ENCODE measurements around the gene FKBP10.
"Not testable (repeated sequence)": the region's sequence is repeated elsewhere in the genome, so short reads cannot be mapped to it uniquely, and the experiment has no call there.

Gene FKBP10

DNA sequence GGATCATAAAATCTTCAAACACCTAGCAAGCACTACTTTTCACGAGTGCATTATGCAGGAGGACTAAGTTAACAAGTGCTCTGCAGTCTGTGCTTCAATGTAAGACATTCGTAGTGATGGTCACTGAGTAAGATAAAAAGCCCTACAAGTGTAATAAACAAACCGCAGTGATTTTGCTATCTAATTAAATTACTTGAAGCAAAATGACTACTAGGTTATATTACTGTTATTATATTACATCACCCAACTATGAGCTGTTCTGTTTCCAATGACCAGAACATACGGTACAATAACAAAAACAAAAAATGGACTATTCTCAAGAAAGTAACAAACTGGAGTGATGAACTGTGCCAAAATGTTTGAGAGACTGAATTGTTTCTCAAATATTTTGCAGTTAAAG lies 36.0 kb downstream of the FKBP10 start:
- no peak for DNase-seq

DNA sequence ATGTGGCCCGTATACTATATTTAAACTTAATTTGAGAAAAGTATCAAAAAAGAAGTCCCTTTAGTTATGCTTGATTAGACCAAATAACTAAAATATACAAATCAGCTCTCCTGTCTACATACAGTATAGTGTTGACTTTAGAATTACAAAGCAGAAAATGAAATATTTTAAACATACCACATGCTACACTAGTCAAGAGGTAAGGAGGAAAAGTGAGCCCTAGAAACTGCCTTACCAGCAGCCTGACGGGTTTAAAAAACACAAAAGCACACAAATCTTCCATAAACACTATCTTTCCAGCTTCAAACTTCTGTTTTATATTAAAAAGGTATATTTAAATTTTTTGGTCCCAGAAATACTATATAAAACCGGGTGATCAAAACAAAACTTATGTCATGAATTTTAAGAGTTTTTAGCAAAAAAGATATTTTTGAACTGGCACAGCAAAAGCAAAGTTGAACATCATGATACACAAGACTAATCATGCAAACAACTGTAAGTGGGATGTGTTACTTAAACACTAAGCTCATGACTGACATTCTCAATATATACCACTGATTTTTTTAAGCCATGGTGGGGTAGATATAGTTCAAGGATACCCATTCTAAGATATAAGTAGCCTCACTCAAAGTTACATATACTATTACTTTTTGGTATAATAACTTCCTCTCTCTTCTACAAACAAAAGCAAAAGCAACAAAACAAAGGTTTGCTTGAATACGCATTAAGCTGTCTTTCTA lies 36.6 kb downstream of the FKBP10 start:
- DNase-seq = no peak

DNA sequence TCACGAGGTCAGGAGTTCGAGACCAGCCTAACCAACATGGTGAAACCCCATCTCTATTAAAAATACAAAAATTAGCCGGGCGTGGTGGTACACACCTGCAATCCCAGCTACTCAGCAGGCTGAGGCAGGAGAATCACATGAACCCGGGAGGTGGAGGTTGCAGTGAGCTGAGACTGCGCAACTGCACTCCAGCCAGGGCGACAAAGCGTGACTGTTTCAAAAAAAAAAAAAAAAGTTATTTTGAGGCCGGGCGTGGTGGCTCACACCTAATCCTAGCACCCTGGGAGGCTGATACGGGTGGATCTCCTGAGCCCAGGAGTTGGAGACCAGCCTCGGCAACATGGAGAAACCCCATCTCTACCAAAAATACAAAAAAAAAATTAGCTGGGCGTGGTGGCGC lies 38.6 kb downstream of the FKBP10 start:
- not testable (repeated sequence) for DNase-seq

DNA sequence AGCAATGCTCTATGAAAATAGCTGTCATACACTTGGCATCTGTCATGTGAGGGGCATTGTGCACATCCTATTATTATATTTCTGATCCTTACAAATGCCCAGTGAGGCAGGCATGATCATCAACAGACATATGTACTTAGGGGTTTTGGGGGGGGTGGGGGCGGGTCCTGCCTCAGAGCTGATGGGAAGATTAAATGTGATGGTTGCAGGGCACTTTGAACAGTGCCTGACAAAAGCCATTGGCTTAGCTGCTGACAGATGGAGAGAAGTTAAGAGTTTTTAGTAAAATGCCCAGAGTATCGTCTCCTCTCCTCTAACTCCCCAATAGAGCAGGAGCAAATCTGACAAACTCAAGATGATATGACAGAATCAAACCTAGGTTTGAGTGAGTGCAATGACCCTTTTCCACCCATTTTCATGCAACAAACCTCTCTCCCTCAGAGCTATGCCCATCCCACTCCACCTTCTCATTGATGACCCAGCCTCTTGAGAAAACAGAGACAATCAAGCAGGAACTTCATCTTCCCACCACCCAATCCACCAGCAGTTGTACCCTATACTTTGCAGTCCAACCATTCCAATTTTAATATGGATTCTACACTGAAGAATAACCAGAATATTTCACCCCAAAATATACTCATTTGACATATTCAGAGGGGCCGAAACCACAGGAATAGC lies 47.6 kb downstream of the FKBP10 start:
- no peak for DNase-seq

DNA sequence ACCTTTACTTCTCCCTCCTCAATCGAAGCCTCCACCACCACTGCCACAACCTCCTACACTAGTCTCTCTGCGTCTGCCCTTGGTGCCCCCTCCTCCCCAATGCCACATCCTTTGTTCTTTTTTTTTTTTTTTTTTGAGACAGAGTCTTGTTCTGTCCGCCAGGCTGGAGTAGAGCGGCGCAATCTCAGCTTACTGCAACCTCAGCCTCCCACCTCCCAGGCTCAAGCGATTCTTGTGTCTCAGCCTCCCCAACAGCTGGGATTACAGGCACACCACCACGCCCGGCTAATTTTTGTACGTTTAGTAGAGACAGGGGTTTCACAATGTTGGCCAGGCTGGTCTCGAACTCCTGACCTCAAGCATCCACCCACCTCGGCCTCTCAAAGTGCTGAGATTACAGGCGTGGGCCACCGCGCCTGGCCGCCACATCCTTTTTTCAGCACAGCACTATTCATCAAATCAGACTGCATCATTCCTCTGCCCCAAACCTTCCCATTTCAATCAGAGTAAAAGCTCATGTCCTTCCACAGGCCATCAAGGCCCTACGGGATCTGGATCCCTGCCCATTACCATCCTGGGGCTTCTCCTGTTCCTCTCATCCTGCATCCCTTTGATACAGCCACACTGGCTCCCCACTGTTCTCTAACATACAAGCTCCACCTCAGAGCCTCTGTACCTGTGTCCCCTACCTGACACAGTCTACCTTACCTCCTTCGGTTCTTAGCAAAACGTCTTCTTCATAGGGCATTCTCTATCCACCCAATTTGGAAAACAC lies 50.5 kb downstream of the FKBP10 start:
- DNase-seq = no peak

DNA sequence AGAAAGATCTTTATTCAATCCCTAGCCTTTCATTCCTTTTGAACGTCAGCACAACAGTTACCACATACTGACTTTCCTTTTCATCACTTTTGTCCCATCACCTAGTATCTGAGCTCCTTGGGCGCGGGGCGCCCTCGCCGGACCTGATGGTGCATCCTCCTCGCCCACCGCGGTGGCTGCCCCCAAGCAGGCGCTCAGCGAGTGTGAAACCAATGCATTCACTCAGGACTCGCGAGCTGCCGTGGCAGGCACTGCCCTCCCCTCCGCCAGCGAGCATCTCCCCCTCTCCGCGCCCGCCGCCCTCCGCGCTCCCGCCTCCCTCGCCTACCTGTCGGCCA lies 51.7 kb downstream of the FKBP10 start:
- no peak for DNase-seq

DNA sequence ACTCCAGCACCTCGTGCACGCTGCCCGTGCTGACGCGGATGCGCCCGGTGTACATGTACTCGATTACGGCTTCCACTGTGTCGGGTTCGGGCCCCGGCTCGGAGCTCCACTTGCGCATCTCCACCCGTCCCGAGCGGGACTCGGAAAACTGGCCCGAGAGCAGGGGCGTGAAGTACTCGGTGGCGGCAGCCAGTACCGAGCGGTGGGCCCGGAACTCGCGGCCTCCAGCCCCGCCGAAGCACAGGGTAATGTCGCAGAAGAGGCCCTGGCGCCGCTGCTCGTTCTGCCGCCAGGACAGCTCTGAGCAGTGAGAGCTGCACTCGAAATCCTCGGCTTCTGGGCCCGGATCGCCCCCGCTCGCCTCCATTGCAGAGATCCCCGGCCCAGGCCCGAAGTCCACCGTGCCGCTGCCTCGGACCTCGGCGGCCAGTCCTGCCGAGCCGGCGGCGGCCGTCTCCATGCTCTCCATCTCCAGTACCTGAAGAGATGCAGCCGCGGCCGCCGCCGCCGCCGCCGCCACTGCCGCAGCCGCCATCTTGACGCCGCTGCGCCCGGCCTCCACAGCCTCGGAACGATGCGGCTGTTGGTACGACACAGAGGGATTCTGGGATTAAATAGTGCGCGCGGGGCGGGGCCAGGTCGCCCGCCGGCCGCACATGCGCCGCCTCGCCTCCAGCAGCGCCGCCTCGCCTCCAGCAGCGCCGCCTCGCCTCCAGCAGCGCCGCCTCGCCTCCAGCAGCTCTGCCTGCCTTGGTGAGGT lies 52.2 kb downstream of the FKBP10 start, which contains the start of gene KLHL11:
Gene KLHL11 (minus strand): TSS at position 588 of the 760 bp plus-strand sequence. CDS start 53 bp downstream, at position 535.
- peak; percentile 83 for DNase-seq

DNA sequence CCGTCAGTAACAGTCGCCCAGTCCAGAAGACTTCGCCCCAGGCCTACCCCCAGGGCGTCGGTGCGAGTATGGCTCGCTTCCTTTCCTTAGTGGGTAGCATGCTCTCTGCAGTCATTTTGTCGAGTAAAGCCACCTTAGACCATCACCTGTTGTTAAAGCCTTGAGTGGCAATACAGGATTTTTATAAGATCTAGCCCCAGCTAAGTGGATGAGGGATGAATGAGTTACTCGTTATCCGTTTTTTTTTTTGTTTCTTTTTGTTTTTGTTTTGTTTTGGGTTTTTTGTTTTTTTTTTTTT lies 52.7 kb downstream of the FKBP10 start:
- DNase-seq = no peak

DNA sequence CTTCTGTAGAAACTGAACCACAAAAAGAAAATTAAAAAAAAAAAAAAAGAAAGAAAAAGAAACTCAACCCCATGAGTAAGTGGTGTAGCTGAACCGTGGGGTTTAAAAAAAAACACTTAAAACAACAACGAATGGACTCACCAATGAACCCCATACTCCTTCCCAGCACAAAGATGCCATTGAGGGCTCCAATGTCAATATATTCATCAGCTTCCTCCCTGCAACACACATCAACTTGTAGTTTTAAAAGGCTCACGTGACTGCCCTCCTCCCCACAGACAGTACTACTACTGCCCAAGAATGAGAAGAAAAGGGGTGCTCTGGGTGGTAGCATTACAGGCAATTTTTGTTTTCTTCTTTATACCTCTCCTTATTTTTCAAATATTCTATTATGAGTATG lies 55.8 kb downstream of the FKBP10 start:
- DNase-seq = no peak

DNA sequence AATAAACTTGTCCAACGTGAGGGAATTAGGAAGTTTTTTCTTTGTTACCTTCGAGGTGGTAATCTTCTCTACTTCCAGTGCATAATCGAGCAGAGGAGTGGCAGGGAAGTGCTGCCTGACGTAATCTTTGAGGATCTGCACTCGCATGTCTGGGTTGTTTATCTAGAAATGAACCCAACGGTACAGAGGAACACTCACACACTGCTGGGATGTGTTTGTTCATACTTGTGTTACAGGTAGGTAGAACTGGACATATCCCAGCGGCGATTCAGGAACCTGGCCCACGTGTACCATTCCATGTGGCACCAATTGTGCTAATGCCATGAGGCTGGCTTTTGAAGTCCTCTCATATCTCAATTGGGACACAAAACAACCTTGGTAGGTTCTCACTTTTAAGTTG lies 56.6 kb downstream of the FKBP10 start:
- no peak for DNase-seq

DNA sequence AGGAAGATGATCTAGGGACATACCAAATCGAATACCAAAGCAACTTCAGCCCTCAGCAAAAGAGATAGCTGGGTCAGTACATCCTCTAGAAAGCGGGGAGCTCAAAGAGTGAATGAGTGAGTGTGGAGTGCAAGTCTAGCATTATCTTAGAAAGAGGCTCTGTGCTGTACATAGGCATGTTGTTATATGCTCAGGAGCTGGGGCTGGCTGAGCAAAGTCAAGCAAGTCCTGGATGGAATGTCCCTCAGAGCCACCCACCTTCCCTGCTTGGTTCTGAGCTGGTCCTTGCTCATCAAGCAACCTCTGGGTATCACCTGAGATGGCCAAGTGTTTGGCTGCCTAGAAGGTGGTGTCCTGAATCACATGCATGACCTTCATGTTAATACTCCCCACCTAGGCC lies 57.3 kb downstream of the FKBP10 start:
- no peak for DNase-seq

DNA sequence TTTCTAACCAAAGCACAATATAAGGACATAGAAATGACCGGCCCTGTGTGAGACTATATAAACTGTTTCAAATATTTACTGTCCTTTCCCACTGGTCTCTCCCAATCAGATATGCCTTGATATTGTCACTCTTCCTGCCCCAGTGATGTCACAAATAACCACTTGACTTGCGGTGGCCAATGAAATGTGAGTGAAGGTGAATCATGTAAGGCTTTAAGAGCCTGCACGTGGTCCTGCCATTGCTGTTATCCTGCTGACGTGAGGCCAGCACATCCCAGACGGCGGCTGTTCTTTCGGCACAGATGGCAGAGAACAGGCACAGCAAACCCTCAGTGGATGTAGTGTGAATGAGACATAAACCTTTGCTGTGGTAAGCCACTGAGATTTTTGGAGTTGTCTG lies 57.8 kb downstream of the FKBP10 start:
- DNase-seq = no peak

DNA sequence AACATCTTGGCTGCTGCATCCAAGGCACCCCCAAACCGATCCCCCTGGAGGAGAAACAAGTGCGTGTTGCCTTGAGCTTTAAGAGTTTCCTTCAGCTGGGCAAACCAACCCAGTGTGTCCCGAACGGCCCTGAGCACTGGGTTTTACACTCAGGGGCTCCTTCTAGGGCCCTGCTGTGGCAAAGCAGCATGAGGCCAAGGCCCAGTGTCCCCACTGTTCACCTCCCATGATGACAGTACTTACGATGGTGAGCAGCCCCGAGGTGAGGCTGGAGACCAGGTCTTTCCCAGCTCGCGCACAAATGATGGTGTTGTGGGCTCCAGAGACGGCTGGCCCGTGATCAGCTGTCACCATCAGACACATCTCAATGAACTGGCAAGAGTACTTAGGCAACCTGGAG lies 59.0 kb downstream of the FKBP10 start:
- no peak for DNase-seq
